K562 (cell line): Measurements from ENCODE around the gene SLC12A3. TPM values are rescaled to one million over a fixed set of nuclear protein-coding genes. Genes with fewer than 3 reads are reported as not detected.
A peak's percentile ranks its signal among the peaks of the same experiment; 100 is the strongest.

Source experiments
- ATAC-seq: fragments of 200-7000 bp; cut with Tn5 transposase; 3 replicates; pipeline ENCODE4 v1.9.1; 2020; ENCODE audit warnings: moderate library complexity
- BruUV-seq: library from RNA; stranded (reverse); fragments of 400-500 nt; replicated peaks from 2 replicates; lab custom pipeline; 2021; lab: Mats Ljungman, UMichigan
- CTCF ChIA-PET: fragments of 300-600 bp; formaldehyde crosslinking; extraction: SDS; loops from one replicate; lab custom pipeline; 2021; ENCODE audit warnings: low intra/inter-chr PET ratio; lab: Yijun Ruan, JAX
- POLR2A ChIA-PET: fragments of 300-600, 350-650 bp; sonication (Branson Sonifier 250); formaldehyde crosslinking; extraction: SDS; loops from one replicate; lab custom pipeline; 2021; ENCODE audit warnings: antibody characterized with exemption, inconsistent platforms; lab: Yijun Ruan, JAX
- DNase-seq, 4 experiments: peaks; one replicate each; pipeline versions ENCODE4 v3.0.0 to v3.0.0-alpha.2; 2011 to 2018; ENCODE audit warnings: low spot score in 3 of 4, mixed read lengths in 3 of 4; ENCODE audit errors: extremely low read depth in 1 of 4
- FAIRE-seq: peaks from 2 replicates; lab custom pipeline; 2011; peaks lifted over from hg19 to GRCh38; lab: Jason Lieb, UNC
- H2AFZ ChIP-seq: 2 replicates; pipeline ENCODE4 v1.6.0; 2011; ENCODE audit warnings: low read depth, low read length, control low read depth, inconsistent platforms
- H3K27ac ChIP-seq: fragments of 200-600 bp; 3 replicates; pipeline ENCODE4 v1.8.0; 2011; ENCODE audit warnings: low read depth, mild to moderate bottlenecking, control low read depth, inconsistent platforms, low read length, moderate library complexity, mixed read lengths; ENCODE audit errors: extremely low read depth
- H3K27me3 ChIP-seq, 2 experiments: fragments of 300-600 bp in 1 of 2; 2 replicates in 1 of 2; 3 replicates in 1 of 2; pipeline versions ENCODE4 v1.6.0 to v1.8.0; 2011; ENCODE audit warnings: inconsistent platforms in 2 of 2, low read length in 2 of 2, mild to moderate bottlenecking in 1 of 2, mixed read lengths in 1 of 2, moderate library complexity in 1 of 2; ENCODE audit not compliant: control insufficient read depth in 2 of 2, insufficient read depth in 2 of 2
- H3K36me3 ChIP-seq: fragments of 300-600 bp; 3 replicates; pipeline ENCODE4 v1.8.0; 2011; ENCODE audit warnings: mild to moderate bottlenecking, low read length, inconsistent platforms; ENCODE audit not compliant: control insufficient read depth, insufficient read depth
- H3K4me1 ChIP-seq, 2 experiments: fragments of 200-600 bp in 1 of 2; replicated peaks in 1 of 2; 2 replicates in 1 of 2; 3 replicates in 1 of 2; pipeline versions ENCODE4 v1.5.1 to v1.8.0; 2011; ENCODE audit warnings: inconsistent platforms in 2 of 2, low read length in 2 of 2, mild to moderate bottlenecking in 1 of 2, mixed read lengths in 1 of 2, moderate library complexity in 1 of 2; ENCODE audit not compliant: control insufficient read depth in 2 of 2, insufficient read depth in 2 of 2
- H3K4me2 ChIP-seq: 2 replicates; pipeline ENCODE4 v1.6.1; 2011; ENCODE audit warnings: low read length, control low read depth, inconsistent platforms, mixed read lengths; ENCODE audit not compliant: insufficient read depth
- H3K4me3 ChIP-seq: fragments of 200-600 bp; sonication (generic), shearing (Covaris generic); 2 replicates; pipeline ENCODE4 v1.5.1; 2016; ENCODE audit warnings: control low read depth, inconsistent platforms
- H3K79me2 ChIP-seq: fragments of 200-600 bp; 3 replicates; pipeline ENCODE4 v1.8.0; 2011; ENCODE audit warnings: low read length, inconsistent platforms; ENCODE audit not compliant: control insufficient read depth, insufficient read depth
- H3K9ac ChIP-seq, 2 experiments: 2 replicates each; pipeline versions ENCODE4 v1.6.0 to v1.6.1; 2011; ENCODE audit warnings: low read depth in 2 of 2, low read length in 2 of 2, control low read depth in 1 of 2, inconsistent platforms in 1 of 2, mild to moderate bottlenecking in 1 of 2, mixed read lengths in 1 of 2; ENCODE audit not compliant: insufficient read depth in 1 of 2
- H3K9me1 ChIP-seq: one replicate; pipeline ENCODE4 v1.6.0; 2011; ENCODE audit warnings: inconsistent platforms, mild to moderate bottlenecking, low read length, moderate library complexity; ENCODE audit not compliant: control insufficient read depth, insufficient read depth
- H3K9me3 ChIP-seq: replicated peaks from 2 replicates; pipeline ENCODE4 v1.5.1; 2011; ENCODE audit warnings: low read depth, low read length, inconsistent platforms; ENCODE audit not compliant: control insufficient read depth, insufficient read depth
- H4K20me1 ChIP-seq: replicated peaks from 2 replicates; pipeline ENCODE4 v1.6.1; 2011; ENCODE audit warnings: low read length, inconsistent platforms, mixed read lengths; ENCODE audit not compliant: control insufficient read depth, insufficient read depth
- IFI16 ChIP-seq: fragments of 250-450 bp; sonication (Bioruptor Pico); IDR thresholded peaks from 2 replicates; pipeline ENCODE4 v2.1.2; 2022; ENCODE audit warnings: mild to moderate bottlenecking, inconsistent platforms
- ZNF384 ChIP-seq: IDR thresholded peaks from 2 replicates; pipeline ENCODE4 v1.6.1; 2012; ENCODE audit warnings: low read depth, low read length, improper control_type of control experiment
- WGBS: fragments of 100-300 bp; shearing (Covaris generic); methylation state at CpG from one replicate; pipeline ENCODE4 v1.1.6; 2016; ENCODE audit warnings: low coverage, mixed read lengths; ENCODE audit not compliant: insufficient coverage; ENCODE audit errors: missing lambda C conversion rate; 5-methylcytosine and 5-hydroxymethylcytosine counted together
- in situ Hi-C: fragments of 300-500 bp; cut with MboI; formaldehyde crosslinking; loops from 4 replicates; pipeline ENCODE4 v1.15.0; 2018; ENCODE audit warnings: inconsistent platforms, mixed read lengths
- intact Hi-C: fragments of 100-400 bp; cut with micrococcal nuclease; formaldehyde crosslinking; loops from 2 replicates; pipeline ENCODE4 v1.14.2; 2022
- polyA plus RNA-seq, 8 experiments: library from polyadenylated mRNA; depleted of rRNA in 4 of 8; stranded (reverse) in 5 of 8; unstranded in 3 of 8; fragments of >200 nt; fragmentation: Nextera tagmentation in 2 of 8; fragmentation: Illumina TruSeq in 1 of 8; extraction: Ambion mirVana in 2 of 8; extraction: Trizol in 1 of 8; gene quantifications; 2 replicates each; pipeline versions ENCODE4 v1.2.1 to v1.2.3, GENCODE V29; 2011 to 2014; ENCODE audit warnings: inconsistent platforms in 1 of 8, missing spikeins in 1 of 8
- total RNA-seq, 7 experiments: library from RNA; depleted of rRNA in 6 of 7; stranded (reverse); fragments of >200 nt in 6 of 7; fragmentation: Illumina TruSeq in 2 of 7; extraction: Trizol in 2 of 7; gene quantifications; 2 replicates each; pipeline versions ENCODE4 v1.2.1 to v1.2.3, GENCODE V29; 2011 to 2021; ENCODE audit warnings: low replicate concordance in 1 of 7
- TF ChIP-seq, protein P1 (sequence below), 3 experiments: IDR thresholded peaks in 2 of 3; conservative IDR thresholded peaks in 1 of 3; 2 replicates each; pipeline ENCODE4 v1.5.1; 2011 to 2012; ENCODE audit warnings: low read length in 3 of 3, mild to moderate bottlenecking in 3 of 3, control low read depth in 2 of 3, improper control_type of control experiment in 1 of 3, inconsistent platforms in 1 of 3, low read depth in 1 of 3, mixed read lengths in 1 of 3, moderate library complexity in 1 of 3; ENCODE audit not compliant: insufficient read depth in 2 of 3
- TF ChIP-seq, protein P2 (sequence below): IDR thresholded peaks from 3 replicates; pipeline ENCODE4 v1.6.1; 2011; ENCODE audit warnings: borderline replicate concordance, mild to moderate bottlenecking; ENCODE audit not compliant: insufficient read length, insufficient read depth

The SLC12A3 gene
- total and polyA plus RNA-seq, 9 of the 15 experiments (the other 6 are each of a cell fraction or from before 2014, with no cell fraction given), result not detected

DNA sequence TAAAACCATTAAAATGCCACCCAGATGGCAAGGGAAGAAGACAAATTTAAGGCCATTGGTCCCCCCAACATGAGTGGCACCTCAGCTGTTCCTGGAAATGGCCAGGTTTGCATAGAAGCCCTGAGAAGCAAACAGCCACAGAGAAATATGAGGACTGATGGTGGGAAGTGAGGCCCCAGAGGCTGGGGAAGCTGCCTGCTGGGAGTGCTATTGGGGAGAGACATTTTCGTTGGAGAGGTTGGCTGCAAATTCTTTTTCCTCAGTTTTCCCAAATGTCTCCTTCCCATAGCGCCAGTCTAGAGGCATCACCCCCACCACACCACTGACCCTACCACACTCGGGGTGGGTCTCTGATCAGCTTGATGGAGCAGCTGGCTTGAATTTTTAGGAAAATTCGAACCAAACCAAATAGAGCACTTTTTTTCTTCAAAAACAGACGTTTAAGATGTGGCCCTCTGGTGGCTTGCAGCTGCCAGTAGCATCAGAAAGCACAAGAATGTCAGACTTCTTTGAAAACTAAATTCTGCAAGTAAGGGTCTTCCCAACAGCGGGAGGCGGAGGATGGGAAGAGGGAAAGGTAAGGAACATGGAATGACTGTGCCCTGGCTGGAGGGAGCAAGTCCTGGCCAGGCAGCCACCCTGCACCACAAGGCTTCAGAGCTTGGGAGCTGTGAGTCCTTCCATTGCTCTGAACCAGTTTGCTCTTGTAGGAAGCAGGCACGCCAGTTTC, 13.2 kb upstream of the SLC12A3 start (continued):
- TF ChIP-seq, protein P1, sequence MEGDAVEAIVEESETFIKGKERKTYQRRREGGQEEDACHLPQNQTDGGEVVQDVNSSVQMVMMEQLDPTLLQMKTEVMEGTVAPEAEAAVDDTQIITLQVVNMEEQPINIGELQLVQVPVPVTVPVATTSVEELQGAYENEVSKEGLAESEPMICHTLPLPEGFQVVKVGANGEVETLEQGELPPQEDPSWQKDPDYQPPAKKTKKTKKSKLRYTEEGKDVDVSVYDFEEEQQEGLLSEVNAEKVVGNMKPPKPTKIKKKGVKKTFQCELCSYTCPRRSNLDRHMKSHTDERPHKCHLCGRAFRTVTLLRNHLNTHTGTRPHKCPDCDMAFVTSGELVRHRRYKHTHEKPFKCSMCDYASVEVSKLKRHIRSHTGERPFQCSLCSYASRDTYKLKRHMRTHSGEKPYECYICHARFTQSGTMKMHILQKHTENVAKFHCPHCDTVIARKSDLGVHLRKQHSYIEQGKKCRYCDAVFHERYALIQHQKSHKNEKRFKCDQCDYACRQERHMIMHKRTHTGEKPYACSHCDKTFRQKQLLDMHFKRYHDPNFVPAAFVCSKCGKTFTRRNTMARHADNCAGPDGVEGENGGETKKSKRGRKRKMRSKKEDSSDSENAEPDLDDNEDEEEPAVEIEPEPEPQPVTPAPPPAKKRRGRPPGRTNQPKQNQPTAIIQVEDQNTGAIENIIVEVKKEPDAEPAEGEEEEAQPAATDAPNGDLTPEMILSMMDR (IDR thresholded peaks at IDR 0.05 in 2 of 3, conservative IDR thresholded peaks at IDR 0.05 in 1 of 3; ENCODE audit: insufficient read depth in 2 of 3, low read depth in 1 of 3, low read length in 3 of 3), result peak; percentile 46 to 70 (median 62); a peak in 5 of 6 replicates
- peak; percentile 53 for TF ChIP-seq ZNF384

DNA sequence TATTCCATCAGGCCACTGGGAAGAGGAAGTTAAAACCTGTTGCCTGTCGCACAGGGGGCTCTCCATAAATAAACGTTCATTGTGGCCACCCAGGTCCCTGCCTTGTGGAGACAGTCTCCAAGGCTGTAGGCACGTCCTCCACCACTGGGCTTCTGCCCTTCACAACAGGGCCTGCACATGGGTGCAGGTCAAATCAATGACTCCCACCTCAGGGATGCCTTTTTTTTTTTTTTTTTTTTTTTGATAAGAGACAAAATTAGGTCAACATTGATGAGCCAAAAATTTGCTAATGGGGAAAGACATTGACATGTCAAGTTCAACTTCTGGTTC, 12.6 kb upstream of the SLC12A3 start:
- no peaks in the 10 kb centered on the region for H4K20me1 ChIP-seq
- H3K27me3 ChIP-seq, result peaks cover 0 to 5% of the 10 kb centered on the region in 2 experiments; a peak in 1 of 5 replicates
- TF ChIP-seq, protein P2, sequence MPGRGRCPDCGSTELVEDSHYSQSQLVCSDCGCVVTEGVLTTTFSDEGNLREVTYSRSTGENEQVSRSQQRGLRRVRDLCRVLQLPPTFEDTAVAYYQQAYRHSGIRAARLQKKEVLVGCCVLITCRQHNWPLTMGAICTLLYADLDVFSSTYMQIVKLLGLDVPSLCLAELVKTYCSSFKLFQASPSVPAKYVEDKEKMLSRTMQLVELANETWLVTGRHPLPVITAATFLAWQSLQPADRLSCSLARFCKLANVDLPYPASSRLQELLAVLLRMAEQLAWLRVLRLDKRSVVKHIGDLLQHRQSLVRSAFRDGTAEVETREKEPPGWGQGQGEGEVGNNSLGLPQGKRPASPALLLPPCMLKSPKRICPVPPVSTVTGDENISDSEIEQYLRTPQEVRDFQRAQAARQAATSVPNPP, result no peak
- TF ChIP-seq IFI16 (CRISPR knock-in tag), result no peak
- intact Hi-C loops (no loop called here), in situ Hi-C loops (no loop called here)
- CTCF ChIA-PET, result interaction anchor here (0.6 kb wide), 2 partner anchors 12 to 1081 kb away, joined by 3 to 4 read pairs; no protein-coding TSS in a partner anchor
- no peak for FAIRE-seq
- no peak for ATAC-seq
- H3K27ac ChIP-seq, result no peak overlapping the region
- H3K36me3 ChIP-seq, result no peaks in the 10 kb centered on the region
- H3K4me1 ChIP-seq, result no peaks in the 10 kb centered on the region; a peak in 2 of 5 replicates
- no peaks in the 10 kb centered on the region for H3K9me1 ChIP-seq
- no peak overlapping the region; the same call in 1 of the 2 replicates for H2AFZ ChIP-seq
- BruUV-seq, result no TSS peak
- H3K79me2 ChIP-seq, result no peaks in the 10 kb centered on the region
- POLR2A ChIA-PET, result interaction anchor here (0.6 to 0.9 kb wide), 3 partner anchors 10 to 240 kb away, joined by 3 read pairs; no protein-coding TSS in a partner anchor
- H3K9me3 ChIP-seq, result no peaks in the 10 kb centered on the region
- 32% methylated on average over 3 of the region's 3 CpGs for WGBS
- DNase-seq, result no peak
- no peak overlapping the region for H3K4me2 ChIP-seq
- H3K9ac ChIP-seq, result no peak overlapping the region; a peak in 1 of 4 replicates
- no peak overlapping the region for H3K4me3 ChIP-seq
